Kidney (tissue), 14 donors: ENCODE results near the gene TMEM19. TPM values are rescaled to one million over a fixed set of nuclear protein-coding genes. Genes with fewer than 3 reads are reported as not detected.

Experiments used
- DNase-seq, 5 donors: peaks; one replicate each; pipeline ENCODE4 v3.0.0-alpha.2; 2013 to 2020
- FAIRE-seq: peaks from 2 replicates; lab custom pipeline; 2012; peaks lifted over from hg19 to GRCh38; lab: Jason Lieb, UNC
- H3K27ac ChIP-seq, 2 donors: one replicate each; pipeline ENCODE4 v1.7.0; 2013; ENCODE audit warnings: low read depth in 2 of 2, low read length in 2 of 2, inconsistent platforms in 1 of 2
- H3K27me3 ChIP-seq: one replicate; pipeline ENCODE4 v1.7.1; 2013; ENCODE audit warnings: low read length, inconsistent platforms; ENCODE audit not compliant: control insufficient read depth, insufficient read depth
- H3K36me3 ChIP-seq, 3 donors: one replicate each; pipeline versions ENCODE4 v1.7.0 to v1.7.1; 2013; ENCODE audit warnings: low read length in 3 of 3, control low read depth in 1 of 3, inconsistent platforms in 1 of 3; ENCODE audit not compliant: insufficient read depth in 3 of 3, control insufficient read depth in 2 of 3
- H3K4me1 ChIP-seq, 3 donors: one replicate each; pipeline versions ENCODE4 v1.7.0 to v1.7.1; 2013; ENCODE audit warnings: low read length in 3 of 3, inconsistent platforms in 1 of 3, low read depth in 1 of 3; ENCODE audit not compliant: control insufficient read depth in 2 of 3, insufficient read depth in 2 of 3
- H3K4me3 ChIP-seq, 3 donors: one replicate each; pipeline versions ENCODE4 v1.7.0 to v1.8.1; 2013; ENCODE audit warnings: low read length in 3 of 3, control low read depth in 1 of 3, inconsistent platforms in 1 of 3
- H3K9ac ChIP-seq, 3 donors: one replicate each; pipeline versions ENCODE4 v1.7.0 to v1.7.1; 2013; ENCODE audit warnings: low read length in 3 of 3, control low read depth in 1 of 3, inconsistent platforms in 1 of 3
- H3K9me3 ChIP-seq, 3 donors: one replicate each; pipeline versions ENCODE4 v1.7.0 to v1.7.1; 2013; ENCODE audit warnings: low read length in 3 of 3, control low read depth in 1 of 3, inconsistent platforms in 1 of 3; ENCODE audit not compliant: control insufficient read depth in 2 of 3, insufficient read depth in 1 of 3
- CTCF ChIP-seq: IDR thresholded peaks from 3 replicates; pipeline ENCODE4 v1.5.1; 2012; ENCODE audit warnings: mild to moderate bottlenecking, moderate library complexity, borderline replicate concordance; ENCODE audit not compliant: insufficient read depth; ENCODE audit errors: extremely low read depth
- intact Hi-C: fragments of 100-400 bp; cut with DNase I; formaldehyde crosslinking; loops from one replicate; pipeline ENCODE4 v1.11.1; 2022
- polyA plus RNA-seq: library from polyadenylated mRNA; stranded (reverse); fragments of 350-450 nt; fragmentation: Illumina TruSeq; extraction: RNeasy Lipid Tissue Mini Kit (QIAGEN cat#74804); gene quantifications from one replicate; pipeline ENCODE4 v1.2.3, GENCODE V29; 2014; ENCODE audit warnings: low read depth, low replicate concordance; ENCODE audit not compliant: insufficient read depth
- total RNA-seq: library from RNA; stranded (reverse); fragmentation: NEBNext Ultra II Directional; extraction: Animal tissue kit (Norgen Biotek cat#: 25700); gene quantifications from one replicate; pipeline ENCODE4 v1.2.1, GENCODE V29; 2021
- donor health status: control.
- donor health status: control.
- donor health status: control.
- donor health status: control.
- donor health status: control.
- donor health status: DM: yes; HTN: yes; CAD: no.
- donor health status: Normal renal cell carcinoma (clear cell type).

TMEM19 gene
- total and polyA plus RNA-seq, 2 donors from 2014 or later = 14.9 to 35.6 TPM

GRCh38 chr12:71742998-71743397 is 57.1 kb downstream of the TMEM19 start:
- intact Hi-C loops = loop anchor here (10.0 kb wide), 1 partner anchor 318 kb away; no protein-coding TSS in a partner anchor
- no peak overlapping the region for H3K27ac ChIP-seq
- no peaks in the 10 kb centered on the region for H3K36me3 ChIP-seq
- TF ChIP-seq CTCF = no peak
- H3K9ac ChIP-seq = no peak overlapping the region
- H3K9me3 ChIP-seq = no peaks in the 10 kb centered on the region
- H3K27me3 ChIP-seq = no peaks in the 10 kb centered on the region
- DNase-seq (no peak), FAIRE-seq (no peak)
- H3K4me3 ChIP-seq = no peak overlapping the region
- H3K4me1 ChIP-seq = no peaks in the 10 kb centered on the region

- Histone ChIP-seq H3K9me3 (no peaks in the 10 kb centered on the region), H3K27ac (no peak overlapping the region), H3K27me3 (no peaks in the 10 kb centered on the region), H3K36me3 (no peaks in the 10 kb centered on the region), H3K9ac (no peak overlapping the region), H3K4me1 (no peaks in the 10 kb centered on the region), H3K4me3 (no peak overlapping the region)
- intact Hi-C loops = loop anchor here (10.0 kb wide), 1 partner anchor 320 kb away; no protein-coding TSS in a partner anchor
- TF ChIP-seq CTCF = no peak
- FAIRE-seq (no peak), DNase-seq (no peak)
These were observed 58.8 kb downstream of the TMEM19 start for GRCh38 chr12:71744522-71745300.

- Histone ChIP-seq H3K4me1 (no peaks in the 10 kb centered on the region), H3K27ac (no peak overlapping the region), H3K9me3 (no peaks in the 10 kb centered on the region), H3K36me3 (no peaks in the 10 kb centered on the region), H3K4me3 (no peak overlapping the region), H3K27me3 (no peaks in the 10 kb centered on the region), H3K9ac (no peak overlapping the region)
- FAIRE-seq = peak; percentile 68
- intact Hi-C loops = loop anchor here (10.0 kb wide), 1 partner anchor 322 kb away; no protein-coding TSS in a partner anchor
- TF ChIP-seq CTCF = peak; percentile 83
- DNase-seq = peak in 3 of 5 donors; percentile 32 to 78 (median 66)
These were observed 61.2 kb downstream of the TMEM19 start for GRCh38 chr12:71746974-71747611.
